Endodermal cell (in vitro differentiated cells): Measurements from ENCODE around the gene OGDH. TPM values are rescaled to one million over a fixed set of nuclear protein-coding genes. Genes with fewer than 3 reads are reported as not detected.
A peak's percentile ranks its signal among the peaks of the same experiment; 100 is the strongest.

Experiments
- DNase-seq: peaks from one replicate; pipeline ENCODE4 v3.0.0-alpha.2; 2017
- H3K27ac ChIP-seq: 2 replicates; pipeline ENCODE4 v1.5.1; 2013; ENCODE audit warnings: mild to moderate bottlenecking, low read depth, low read length, moderate library complexity
- H3K27me3 ChIP-seq: 2 replicates; pipeline ENCODE4 v1.6.1; 2013; ENCODE audit warnings: mild to moderate bottlenecking, low read length, moderate library complexity; ENCODE audit not compliant: insufficient read depth, control insufficient read depth, poor library complexity, severe bottlenecking
- H3K36me3 ChIP-seq: 2 replicates; pipeline ENCODE4 v1.7.0; 2013; ENCODE audit warnings: mild to moderate bottlenecking, low read length, moderate library complexity; ENCODE audit not compliant: control insufficient read depth, insufficient read depth
- H3K4me1 ChIP-seq: one replicate; pipeline ENCODE4 v1.7.0; 2013; ENCODE audit warnings: low read length; ENCODE audit not compliant: control insufficient read depth, insufficient read depth
- H3K4me3 ChIP-seq: 2 replicates; pipeline ENCODE4 v1.5.1; 2013; ENCODE audit warnings: mild to moderate bottlenecking, low read length, moderate library complexity
- H3K9ac ChIP-seq: 2 replicates; pipeline ENCODE4 v1.6.1; 2013; ENCODE audit warnings: mild to moderate bottlenecking, low read length, moderate library complexity; ENCODE audit not compliant: poor library complexity, severe bottlenecking; ENCODE audit errors: extremely low read depth
- H3K9me3 ChIP-seq: 2 replicates; pipeline ENCODE4 v1.6.1; 2013; ENCODE audit warnings: mild to moderate bottlenecking, low read length, moderate library complexity; ENCODE audit not compliant: control insufficient read depth
- H3K27ac Mint-ChIP-seq: 2 replicates; pipeline ENCODE4 v1.8.0; 2020; ENCODE audit warnings: mixed read lengths
- H3K27me3 Mint-ChIP-seq: 2 replicates; pipeline ENCODE4 v1.8.0; 2021; ENCODE audit warnings: mild to moderate bottlenecking, mixed read lengths; ENCODE audit not compliant: insufficient read depth
- H3K36me3 Mint-ChIP-seq: 2 replicates; pipeline ENCODE4 v1.8.0; 2020; ENCODE audit warnings: low read depth, mixed read lengths
- H3K4me1 Mint-ChIP-seq: 2 replicates; pipeline ENCODE4 v1.8.0; 2020; ENCODE audit warnings: mixed read lengths
- H3K4me3 Mint-ChIP-seq: 2 replicates; pipeline ENCODE4 v1.8.0; 2020; ENCODE audit warnings: mild to moderate bottlenecking, moderate library complexity, mixed read lengths
- H3K9me3 Mint-ChIP-seq: 2 replicates; pipeline ENCODE4 v1.8.0; 2020; ENCODE audit warnings: mild to moderate bottlenecking, mixed read lengths
- CTCF ChIP-seq: fragments of 200-600 bp; sonication (generic); conservative IDR thresholded peaks from 2 replicates; pipeline ENCODE4 v1.5.0; 2021; ENCODE audit warnings: antibody characterized with exemption, mild to moderate bottlenecking
- WGBS, 2 experiments: methylation state at CpG; one replicate each; pipeline versions ENCODE4 v1.1.5 to v1.1.7; 2013; ENCODE audit warnings: missing lambda C conversion rate in 2 of 2, mixed read lengths in 1 of 2; ENCODE audit not compliant: insufficient coverage in 1 of 2, insufficient read length in 1 of 2; 5-methylcytosine and 5-hydroxymethylcytosine counted together
- total RNA-seq, 2 donors: library from RNA; stranded (reverse); fragmentation: NEBNext Ultra II Directional in 1 of 2; extraction: Animal tissue kit (Norgen Biotek cat#: 25700) in 1 of 2; gene quantifications; 2 replicates in 1 of 2; 3 replicates in 1 of 2; pipeline ENCODE4 v1.2.1, GENCODE V29; 2021

OGDH gene
- total RNA-seq, 2 donors from 2014 or later, result 82.5 to 96.0 TPM

DNA sequence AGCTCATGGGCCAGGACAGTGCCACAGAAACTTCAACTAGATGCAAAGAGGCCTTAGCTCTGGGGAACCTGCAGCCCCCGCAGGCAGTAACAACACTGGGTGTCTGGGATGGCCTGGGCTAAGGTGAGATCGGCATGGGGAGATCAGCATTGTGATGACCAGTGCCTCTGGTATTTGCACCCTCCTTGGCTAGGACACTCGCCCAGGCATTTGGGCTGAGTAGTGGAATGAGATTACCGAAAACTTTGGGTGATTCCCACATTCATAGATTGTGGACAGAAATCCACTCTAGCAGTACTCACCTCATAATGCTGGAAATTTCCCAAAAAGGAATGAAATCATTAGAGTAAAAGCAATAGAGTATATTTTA is 71.7 kb downstream of the OGDH start:
- no peak overlapping the region for H3K4me3 Mint-ChIP-seq
- H3K4me1 ChIP-seq, result no peaks in the 10 kb centered on the region
- no peaks in the 10 kb centered on the region for H3K9me3 ChIP-seq
- no peak overlapping the region for H3K9ac ChIP-seq
- no peaks in the 10 kb centered on the region for H3K4me1 Mint-ChIP-seq
- peaks cover 55% of the 10 kb centered on the region for H3K36me3 Mint-ChIP-seq
- H3K27ac Mint-ChIP-seq, result no peak overlapping the region
- no peak overlapping the region for H3K27ac ChIP-seq
- H3K27me3 Mint-ChIP-seq, result no peaks in the 10 kb centered on the region
- no peak for DNase-seq
- peaks cover 30% of the 10 kb centered on the region for H3K36me3 ChIP-seq
- 93% methylated on average over 4 of the region's 4 CpGs; no CpG with 5 or more reads in 1 of the 2 experiments for WGBS, 2 experiments
- no peaks in the 10 kb centered on the region for H3K27me3 ChIP-seq
- TF ChIP-seq CTCF, result no peak
- no peaks in the 10 kb centered on the region for H3K9me3 Mint-ChIP-seq
- no peak overlapping the region for H3K4me3 ChIP-seq

GRCh38 chr7:44678471-44679179 is 72.2 kb downstream of the OGDH start:
- H3K9me3 Mint-ChIP-seq, result no peaks in the 10 kb centered on the region
- H3K36me3 Mint-ChIP-seq, result peaks cover 52% of the 10 kb centered on the region
- H3K27me3 Mint-ChIP-seq, result no peaks in the 10 kb centered on the region
- peak overlapping the region; percentile 58 for H3K27ac Mint-ChIP-seq
- H3K27me3 ChIP-seq, result no peaks in the 10 kb centered on the region
- H3K9me3 ChIP-seq, result no peaks in the 10 kb centered on the region
- no peaks in the 10 kb centered on the region for H3K4me1 Mint-ChIP-seq
- no peak overlapping the region for H3K27ac ChIP-seq
- no peak for TF ChIP-seq CTCF
- WGBS, 2 experiments, result 95 to 98% methylated on average over 4 to 5 of the region's 5 CpGs
- no peak overlapping the region for H3K4me3 ChIP-seq
- no peak overlapping the region for H3K9ac ChIP-seq
- peaks cover 30% of the 10 kb centered on the region for H3K36me3 ChIP-seq
- no peak overlapping the region for H3K4me3 Mint-ChIP-seq
- DNase-seq, result no peak
- H3K4me1 ChIP-seq, result no peaks in the 10 kb centered on the region

GRCh38 chr7:44681645-44682044 is 75.2 kb downstream of the OGDH start:
- Mint-ChIP-seq H3K27me3 (no peaks in the 10 kb centered on the region), H3K9me3 (no peaks in the 10 kb centered on the region), H3K4me1 (no peaks in the 10 kb centered on the region), H3K4me3 (no peak overlapping the region), H3K36me3 (peaks cover 48% of the 10 kb centered on the region), H3K27ac (no peak overlapping the region)
- no peak for DNase-seq
- WGBS, 2 experiments, result 92 to 98% methylated on average over 8 to 9 of the region's 9 CpGs
- H3K4me3 ChIP-seq, result no peak overlapping the region
- peaks cover 20% of the 10 kb centered on the region for H3K36me3 ChIP-seq
- H3K9ac ChIP-seq, result no peak overlapping the region
- TF ChIP-seq CTCF, result no peak
- H3K4me1 ChIP-seq, result no peaks in the 10 kb centered on the region
- no peaks in the 10 kb centered on the region for H3K27me3 ChIP-seq
- H3K27ac ChIP-seq, result no peak overlapping the region
- no peaks in the 10 kb centered on the region for H3K9me3 ChIP-seq
